SW480 (cell line): ENCODE results near the gene NFATC1.

ENCODE experiments used
- DNase-seq: peaks from one replicate; pipeline ENCODE4 v3.0.0-alpha.2; 2016; ENCODE audit warnings: low spot score

Gene NFATC1

GRCh38 chr18:79523736-79524180 is 128.0 kb downstream of the NFATC1 start:
- peak; percentile 0 for DNase-seq

GRCh38 chr18:79524181-79525078 is 128.7 kb downstream of the NFATC1 start:
- DNase-seq = no peak

DNA sequence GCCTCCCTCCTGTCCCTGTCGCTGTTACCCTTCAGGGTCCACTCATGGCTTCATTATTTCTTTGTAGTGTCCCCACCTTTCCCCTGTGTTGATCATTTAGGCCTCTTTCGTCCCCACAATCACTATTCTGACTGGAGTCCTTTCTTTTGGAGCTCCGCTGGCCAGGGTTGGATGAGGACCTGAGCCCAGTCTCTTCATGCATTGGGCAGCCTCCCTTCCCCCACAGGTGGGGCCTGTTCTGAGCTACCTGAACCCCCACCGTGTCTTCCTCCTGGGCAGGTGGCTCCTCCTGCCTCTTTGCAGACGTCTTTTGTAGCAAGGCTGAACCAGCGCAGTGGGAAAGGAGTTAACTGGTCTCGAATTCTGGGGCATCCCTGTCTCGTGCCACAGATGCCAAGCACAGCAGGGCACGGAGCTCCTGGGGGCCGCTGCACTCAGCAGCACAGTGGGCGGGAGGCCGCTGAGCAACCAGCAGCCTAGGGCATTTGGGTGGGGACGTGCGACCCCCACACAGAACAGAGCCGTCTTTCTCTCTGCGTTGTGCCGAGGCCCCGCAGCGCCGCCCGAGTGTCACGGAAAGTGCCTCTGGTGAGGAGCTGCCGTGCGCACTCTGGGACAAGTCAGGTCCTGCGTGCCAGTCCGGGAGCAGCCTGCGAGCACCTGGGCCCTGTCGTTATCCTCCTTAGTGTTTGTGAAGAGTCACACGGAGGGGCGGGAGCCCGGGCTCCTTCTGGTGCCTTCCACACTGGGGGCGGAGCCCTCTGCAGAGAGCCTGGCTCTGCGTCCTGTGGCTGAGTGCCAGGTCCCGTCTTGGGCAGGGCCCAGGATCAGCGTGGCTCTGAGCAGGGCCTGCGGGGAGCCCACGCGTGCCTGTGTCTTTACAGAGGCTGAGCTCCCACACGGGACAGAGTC is 130.1 kb downstream of the NFATC1 start:
- no peak for DNase-seq

- DNase-seq = no peak
Observed at GRCh38 chr18:79526468-79527460, 131.0 kb downstream of the NFATC1 start.

- DNase-seq = no peak
Observed at GRCh38 chr18:79527656-79528315, 132.1 kb downstream of the NFATC1 start.

- DNase-seq = no peak
Observed at GRCh38 chr18:79528316-79528695, 132.6 kb downstream of the NFATC1 start.

DNA sequence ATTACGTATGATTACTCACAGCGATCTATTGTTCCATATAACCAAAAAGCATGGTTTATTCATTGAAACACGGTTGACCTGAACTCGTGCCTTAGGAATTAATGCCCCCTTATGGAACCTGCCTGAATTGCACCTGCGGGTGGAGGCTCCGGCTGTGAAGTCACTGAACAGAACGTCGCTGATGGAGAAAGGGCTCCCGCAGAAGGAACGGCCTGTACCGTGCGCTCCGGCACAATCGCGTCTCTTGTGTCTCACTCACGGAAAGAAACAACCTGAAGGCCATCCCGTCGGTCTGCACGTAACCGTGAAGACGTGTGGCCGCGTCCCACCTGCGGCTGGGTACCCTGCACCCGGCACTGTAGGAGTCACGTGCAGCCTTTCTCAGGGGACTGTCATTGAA is 133.1 kb downstream of the NFATC1 start:
- DNase-seq = peak; percentile 49

DNA sequence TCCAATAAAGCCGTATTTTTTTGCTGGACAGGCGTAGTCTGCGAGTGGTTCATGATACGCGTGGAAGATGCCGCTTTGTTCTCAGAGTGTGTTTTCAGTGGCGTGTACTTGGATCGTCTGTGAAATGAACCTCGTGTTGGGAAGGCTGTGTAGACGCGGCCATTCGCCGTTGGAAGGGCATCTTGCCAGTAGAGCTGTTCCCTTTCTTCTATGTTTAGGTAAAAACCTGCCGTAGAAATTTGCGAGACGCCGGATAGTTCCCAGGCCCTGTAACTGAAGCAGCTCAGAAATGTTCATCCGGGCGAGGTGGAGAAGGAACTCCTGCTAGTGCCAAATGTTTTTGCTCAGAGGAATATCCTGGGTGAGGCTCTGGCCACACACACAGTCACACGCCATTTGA is 133.6 kb downstream of the NFATC1 start:
- no peak for DNase-seq

DNA sequence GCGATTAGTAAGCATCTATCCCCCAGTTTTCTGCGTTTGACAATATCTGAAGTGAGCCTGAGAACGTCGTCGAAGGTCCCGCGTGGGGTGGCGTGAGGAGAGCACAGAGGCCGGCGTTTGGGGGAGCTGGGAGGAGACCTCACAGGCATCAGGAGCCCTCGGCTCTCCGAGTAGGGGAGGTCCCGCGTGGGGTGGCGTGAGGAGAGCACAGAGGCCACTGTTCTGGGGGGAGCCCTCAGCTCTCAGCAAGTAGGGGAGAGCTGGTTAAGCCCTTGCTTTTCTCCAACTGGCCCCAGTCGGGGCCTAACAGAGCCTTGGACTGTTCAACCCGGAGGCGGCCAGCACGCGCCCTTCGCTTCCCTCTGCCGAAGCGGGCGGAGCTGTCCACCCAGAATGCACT is 134.3 kb downstream of the NFATC1 start:
- no peak for DNase-seq

GRCh38 chr18:79530821-79531220 is 135.1 kb downstream of the NFATC1 start:
- no peak for DNase-seq

DNA sequence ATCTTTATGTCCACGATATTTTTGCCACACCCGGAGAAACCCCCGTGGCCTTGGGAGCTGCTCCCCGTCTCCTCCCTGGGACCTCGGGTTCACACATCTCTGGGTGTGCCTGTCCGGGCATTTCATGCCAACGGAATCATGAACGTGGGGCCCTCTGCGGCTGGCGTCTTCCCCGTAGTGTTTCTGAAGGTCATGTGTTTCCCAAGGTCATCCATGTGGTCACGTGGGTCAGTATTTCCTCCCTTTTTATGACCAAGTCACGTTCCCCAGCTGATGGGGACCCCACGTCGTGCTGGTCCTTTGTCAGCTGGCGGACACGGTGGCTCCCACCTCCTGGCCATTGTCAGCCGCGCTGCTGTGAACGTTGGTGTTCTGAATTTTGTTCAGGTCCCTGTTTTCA is 135.7 kb downstream of the NFATC1 start:
- DNase-seq = no peak

DNA sequence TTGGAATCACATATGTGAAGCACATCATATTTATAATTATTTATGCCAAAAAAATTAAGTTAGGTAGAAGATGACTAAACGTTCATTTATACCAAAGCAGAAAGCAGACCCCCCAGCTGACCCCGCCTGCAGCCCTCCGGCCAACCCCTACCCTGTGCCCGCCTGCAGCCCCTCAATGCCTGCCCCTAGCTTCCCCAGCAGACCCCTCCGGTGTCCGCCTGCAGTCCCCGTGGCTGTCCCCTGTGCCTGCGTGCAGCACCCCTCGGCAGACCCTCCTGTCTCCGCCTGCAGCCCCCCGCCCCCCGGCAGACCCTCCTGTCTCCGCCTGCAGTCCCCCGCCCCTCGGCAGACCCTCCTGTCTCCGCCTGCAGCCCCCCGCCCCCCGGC is 136.2 kb downstream of the NFATC1 start:
- DNase-seq = no peak

DNA sequence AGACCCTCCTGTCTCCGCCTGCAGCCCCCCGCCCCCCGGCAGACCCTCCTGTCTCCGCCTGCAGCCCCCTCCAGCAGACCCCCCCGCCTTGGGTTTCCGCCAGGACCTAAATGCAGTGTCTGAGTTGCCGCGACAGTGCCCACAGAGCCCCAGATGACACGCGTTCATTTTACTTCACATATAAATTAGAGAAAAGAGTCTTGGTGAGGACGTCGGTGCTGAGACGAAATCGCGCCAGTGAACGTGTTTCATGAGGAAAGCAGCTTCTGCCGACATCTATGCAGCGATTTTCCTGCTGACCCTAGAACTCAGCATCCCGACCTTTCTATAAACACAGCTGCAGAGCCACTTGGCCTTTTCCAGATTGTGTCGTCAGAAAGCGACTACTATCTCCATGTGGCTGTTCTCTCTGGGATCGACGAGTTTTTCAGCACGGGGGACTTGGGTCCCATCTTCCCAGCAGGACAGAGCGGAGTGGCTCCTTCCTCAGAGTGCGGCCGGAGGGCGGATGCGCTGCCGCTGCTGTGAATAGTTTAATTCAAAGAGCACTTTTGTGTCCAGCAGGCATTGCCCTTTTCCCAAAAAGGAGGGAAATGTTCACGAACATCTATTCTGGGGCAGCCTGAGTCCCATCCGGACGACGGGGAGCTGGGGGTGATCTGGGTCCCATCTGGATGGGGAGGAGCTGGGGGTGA is 136.7 kb downstream of the NFATC1 start:
- DNase-seq = no peak

DNA sequence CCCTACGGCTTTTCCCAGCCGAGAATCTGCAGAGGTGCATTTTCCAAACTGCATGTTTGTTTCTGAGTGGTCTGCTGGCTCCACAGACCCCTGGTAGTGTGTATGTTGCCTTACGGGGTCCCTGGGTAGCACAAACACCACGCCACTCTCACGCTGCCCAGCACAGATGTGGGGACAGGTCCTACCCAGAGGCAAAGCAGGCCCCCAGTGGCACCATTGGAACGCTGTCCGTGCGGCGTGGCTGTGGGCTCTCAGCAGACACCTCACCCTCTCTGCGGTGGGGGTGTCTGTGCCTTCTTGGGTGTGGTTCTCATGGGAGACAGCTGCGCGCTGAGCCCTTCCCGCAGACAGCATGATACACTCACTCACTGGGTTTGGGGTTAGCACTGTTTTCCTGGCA is 137.4 kb downstream of the NFATC1 start:
- DNase-seq = no peak

GRCh38 chr18:79533591-79533990 is 137.9 kb downstream of the NFATC1 start:
- no peak for DNase-seq

GRCh38 chr18:79534356-79534755 is 138.6 kb downstream of the NFATC1 start:
- DNase-seq = no peak

- DNase-seq = no peak
Observed at GRCh38 chr18:79537758-79538157, 142.0 kb downstream of the NFATC1 start.

DNA sequence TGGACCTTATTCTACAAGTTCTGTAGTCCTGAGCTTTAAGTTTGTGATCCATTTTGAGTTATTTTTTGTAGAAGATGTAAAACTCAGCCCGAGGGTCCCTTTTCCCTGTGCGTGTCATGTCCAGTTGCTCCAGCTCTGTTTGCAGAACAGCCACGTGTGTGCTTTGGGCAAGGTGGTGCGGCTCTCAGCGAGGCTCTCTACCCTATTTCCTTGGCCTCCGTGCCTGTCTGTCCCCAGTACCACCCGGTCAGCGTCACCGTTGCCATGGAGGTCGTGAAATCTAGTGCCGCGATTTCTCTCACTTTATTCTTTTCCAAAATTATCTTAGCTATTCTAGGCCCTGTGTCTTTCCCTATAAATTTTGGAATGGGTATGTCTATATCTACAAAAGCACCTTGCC is 142.9 kb downstream of the NFATC1 start:
- DNase-seq = no peak

DNA sequence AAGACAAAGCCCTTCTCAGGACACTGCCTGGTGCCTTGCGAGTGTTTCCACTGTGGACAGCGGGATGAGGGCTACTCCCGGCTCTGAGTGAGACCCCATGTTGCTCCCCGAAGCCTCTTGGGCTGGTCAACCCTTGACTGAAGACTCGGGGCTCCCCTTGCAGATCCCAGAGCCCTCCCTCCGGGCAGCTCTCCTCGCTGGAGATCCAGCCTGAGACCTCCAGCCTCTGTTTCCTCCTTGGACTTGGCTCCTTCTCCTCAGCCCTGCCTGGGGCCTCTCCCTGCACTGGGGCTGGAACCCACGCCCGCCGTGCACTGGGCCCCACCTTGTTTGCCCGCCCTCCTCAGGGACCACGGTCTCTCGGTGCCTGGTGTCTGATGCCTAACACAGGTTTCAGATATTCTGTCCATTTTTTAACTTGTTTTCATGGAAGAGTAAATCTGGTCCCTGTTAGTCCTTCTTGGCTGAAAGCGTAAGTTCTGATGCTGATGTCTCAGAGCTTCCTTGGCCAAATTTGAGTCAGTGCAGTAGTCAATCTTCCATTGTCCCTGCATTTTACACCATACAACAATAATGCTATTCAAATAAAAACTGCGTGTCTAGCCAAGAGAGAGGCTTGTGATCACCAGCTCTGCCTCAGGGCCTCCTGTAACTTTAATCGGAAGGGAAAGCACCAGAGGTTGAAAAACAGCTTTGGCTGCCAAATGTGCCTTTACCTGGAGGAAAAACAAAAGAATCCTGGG is 144.6 kb downstream of the NFATC1 start:
- DNase-seq = no peak

GRCh38 chr18:79540904-79541282 is 145.2 kb downstream of the NFATC1 start:
- no peak for DNase-seq
